D341Med (cell line): ENCODE measurements around the gene KAZN.

Experiments used
- DNase-seq: peaks from one replicate; pipeline ENCODE4 v3.0.0; 2012; ENCODE audit warnings: low spot score

KAZN gene

DNA sequence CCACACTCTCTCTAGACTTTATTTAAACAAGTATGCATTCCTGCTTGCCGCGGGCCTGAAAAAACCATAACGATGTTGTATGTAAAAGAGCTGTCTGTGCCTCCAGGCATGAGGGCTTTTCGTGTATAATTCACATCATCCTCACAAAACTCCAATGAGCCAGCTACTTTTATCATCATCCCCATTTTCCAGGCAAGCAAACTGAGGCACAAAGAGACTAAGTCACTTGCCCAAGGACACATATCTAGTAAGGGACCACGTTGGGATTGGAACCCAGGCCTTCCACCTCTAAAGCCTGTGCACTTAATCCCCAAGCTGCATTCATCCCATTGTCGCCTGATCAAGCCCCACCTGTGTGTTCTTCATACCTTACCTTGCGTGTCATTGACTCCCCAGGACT, 226.9 kb downstream of the KAZN start:
- DNase-seq = no peak

DNA sequence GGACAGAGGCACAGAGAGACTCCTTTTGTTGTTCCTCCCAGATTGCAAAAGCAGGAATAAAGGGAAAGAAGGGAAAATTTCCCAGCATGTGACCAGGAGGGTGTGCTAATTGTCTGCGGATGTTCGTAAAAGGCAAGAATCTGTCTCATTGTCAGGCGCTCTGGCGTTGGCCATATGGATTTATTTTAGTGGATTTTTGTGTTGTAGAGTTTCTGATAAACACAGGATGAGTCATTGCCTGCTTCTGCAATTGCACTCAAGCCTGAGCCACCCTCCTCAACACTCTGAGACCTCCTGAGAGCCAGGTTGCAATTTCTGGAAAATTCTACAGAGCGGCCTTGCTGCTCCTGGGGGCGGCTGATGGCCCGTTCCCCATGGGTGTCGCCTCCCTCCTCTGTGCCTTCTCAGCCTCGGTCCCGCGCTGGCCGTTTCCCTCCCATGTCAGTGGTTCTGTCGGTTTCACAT, 227.7 kb downstream of the KAZN start:
- no peak for DNase-seq

DNA sequence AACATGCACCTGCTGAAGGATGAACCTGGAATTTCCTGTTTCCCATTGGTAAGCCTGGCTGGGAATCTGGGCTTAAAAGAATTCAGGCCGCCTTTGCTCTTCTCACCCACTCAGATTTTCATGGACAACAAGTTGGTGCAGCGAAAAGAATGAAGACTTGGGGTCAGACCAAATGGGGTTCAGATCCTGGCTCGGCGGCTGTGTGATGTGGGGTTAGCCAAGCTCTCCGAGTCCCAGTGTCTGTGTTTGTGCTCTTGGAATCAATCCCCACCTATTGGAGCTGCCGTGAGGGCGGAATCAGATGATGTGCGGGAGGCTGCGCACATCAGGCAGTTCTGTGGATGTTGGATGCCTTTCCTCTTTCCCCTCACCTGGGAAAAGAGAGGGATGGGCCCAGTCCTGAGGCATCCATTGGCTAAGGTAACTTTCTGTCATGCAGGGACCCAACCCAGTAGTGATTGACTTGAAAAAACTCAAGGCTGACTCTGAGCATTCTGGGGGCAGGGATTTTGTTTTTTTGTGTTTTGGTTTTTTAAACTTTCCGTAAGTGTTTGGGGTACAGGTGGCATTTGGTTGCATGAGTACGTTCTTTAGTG, 228.3 kb downstream of the KAZN start:
- DNase-seq = no peak

DNA sequence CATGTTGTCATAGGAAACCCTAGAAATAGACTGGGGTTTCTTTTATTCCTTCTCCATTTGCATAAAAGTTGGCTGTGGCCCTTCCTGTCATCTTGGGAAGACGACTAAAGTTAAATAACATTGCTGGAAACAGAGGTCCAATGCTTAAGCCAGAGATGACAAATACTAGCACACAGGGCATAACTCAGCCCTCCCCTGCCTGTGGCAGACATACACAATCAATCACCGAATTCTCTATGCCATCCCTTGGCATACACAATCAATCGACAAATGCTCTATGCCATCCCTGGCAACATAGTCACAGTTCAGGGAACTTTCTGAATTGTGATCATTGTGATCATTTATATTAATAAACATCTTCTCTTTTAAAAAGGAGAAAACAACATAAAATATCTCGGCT, 229.4 kb downstream of the KAZN start:
- no peak for DNase-seq

DNA sequence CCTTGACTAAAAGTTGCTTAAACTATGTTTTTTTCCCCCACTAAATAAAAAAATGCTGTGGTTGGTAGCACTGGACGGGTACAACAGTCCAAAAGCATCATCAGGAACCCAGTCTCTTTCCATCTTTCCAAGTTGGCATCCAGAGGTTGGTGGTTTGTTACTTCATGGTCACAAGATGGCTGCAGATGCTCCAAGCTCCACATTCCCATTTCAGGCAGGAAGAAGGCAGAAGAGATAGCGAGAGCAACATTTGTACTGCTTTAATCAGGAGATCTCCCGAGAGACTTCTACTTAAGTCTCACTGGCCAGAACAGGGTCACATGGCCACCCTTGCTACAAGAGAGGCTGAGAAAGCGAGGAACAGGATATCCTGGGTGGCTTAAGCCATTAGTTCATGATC, 230.2 kb downstream of the KAZN start:
- DNase-seq = no peak

DNA sequence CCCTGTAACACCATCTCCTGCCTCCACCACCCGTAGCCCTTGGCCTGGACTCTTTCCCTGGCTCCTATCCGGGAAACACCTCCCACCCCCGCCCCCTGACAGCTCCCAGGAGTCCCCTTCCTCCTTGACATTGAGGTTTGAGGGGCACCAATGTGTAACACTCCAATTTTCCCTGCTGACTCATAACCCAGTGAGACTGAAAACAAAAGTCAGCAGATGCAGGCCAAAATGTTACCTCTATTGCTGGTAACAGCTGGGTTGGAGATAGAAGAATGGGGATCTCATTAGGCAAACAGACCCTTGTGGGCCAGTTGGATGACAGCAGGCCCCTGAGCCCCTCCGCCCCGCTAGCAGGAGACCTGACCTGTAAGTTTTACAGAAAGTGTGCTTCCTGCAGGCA, 237.2 kb downstream of the KAZN start:
- DNase-seq = no peak

DNA sequence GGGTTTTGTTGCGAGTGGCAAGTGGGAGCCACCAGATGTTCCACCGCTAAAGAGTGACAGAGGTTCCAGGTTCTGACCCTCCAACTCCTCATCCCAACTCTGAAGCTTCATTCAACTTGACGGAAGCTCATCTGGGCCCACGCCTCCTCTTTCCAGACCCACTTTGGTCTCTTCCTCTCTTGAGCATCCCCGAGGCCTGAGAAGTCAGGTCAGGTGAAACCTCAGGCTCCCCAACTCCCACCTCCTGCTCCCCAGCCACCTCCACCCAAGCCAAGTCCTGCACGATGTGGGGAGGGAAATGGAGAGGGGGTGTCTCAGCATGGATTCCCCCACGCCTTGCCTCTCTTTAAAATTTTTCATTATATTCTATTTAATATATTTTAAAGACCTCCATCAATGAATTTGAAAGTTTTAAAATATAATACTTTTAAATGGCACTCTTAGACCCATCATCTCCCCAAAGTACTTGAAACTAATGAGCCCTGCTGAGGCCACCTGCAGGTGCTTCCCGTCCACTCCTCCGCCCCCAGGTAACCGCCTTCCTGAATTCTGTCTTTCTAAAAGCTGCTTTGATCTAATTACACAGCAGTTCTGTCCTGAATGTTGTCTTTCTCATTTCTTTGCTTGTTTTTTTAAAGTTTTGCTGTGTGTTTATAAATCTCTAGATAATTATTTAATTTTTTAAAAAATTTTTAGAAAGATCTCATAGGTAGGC, 238.1 kb downstream of the KAZN start:
- no peak for DNase-seq

DNA sequence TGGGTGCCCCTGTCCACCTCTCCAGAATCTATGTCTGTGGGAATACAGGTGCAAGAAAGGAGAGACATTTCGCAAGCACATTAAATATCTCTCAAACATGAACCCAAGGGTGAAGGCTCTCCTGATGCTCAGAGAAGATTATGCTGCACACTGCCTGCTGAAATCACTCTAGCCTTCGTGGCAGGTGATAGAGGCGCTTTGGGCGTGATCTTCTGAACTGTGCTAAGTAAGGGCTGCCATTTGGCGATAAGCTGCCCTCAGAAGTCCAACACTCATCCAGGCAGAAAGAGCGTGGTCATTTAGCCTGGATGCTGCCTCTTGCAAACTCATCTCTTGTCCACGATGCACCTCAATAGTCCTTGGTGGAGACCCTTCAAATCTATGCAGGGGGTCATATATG, 241.9 kb downstream of the KAZN start:
- DNase-seq = no peak

DNA sequence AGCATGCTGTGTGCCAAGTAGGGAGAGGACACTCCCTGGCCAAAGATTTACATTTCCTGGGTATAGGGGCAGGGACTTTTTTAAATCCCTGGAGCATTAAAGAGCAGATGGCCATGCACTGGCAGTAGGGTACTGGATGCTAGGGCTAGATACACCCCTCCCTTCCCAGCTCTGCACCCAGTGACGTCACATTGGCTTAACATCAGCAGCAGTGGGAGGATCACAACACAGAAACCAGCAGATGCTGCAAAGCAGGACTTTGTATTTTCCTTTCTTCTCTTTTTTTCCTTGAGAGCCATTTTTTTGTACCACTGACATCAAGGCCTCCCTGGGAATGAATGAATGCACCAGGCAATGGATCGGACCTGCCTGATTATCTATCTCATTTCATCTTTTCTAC, 243.0 kb downstream of the KAZN start:
- no peak for DNase-seq

DNA sequence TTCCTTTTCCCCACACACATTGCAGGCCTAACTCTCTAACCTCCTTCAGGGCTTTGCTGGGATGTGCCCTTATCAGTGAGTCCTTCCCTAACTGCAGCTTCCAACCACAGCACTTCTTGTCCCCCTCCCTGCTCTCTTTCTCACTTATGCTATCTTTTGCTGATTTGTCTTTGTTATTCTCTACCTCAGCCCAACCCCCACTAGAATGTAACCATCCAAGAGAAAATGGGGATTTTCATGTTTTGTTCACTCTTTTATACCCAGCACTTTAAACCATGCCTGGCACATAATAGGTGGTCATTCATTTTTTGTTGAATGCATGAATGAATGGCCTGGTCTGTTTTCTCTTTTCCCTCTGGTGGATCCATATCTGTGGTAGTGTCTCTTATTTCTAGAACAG, 243.5 kb downstream of the KAZN start:
- DNase-seq = no peak

DNA sequence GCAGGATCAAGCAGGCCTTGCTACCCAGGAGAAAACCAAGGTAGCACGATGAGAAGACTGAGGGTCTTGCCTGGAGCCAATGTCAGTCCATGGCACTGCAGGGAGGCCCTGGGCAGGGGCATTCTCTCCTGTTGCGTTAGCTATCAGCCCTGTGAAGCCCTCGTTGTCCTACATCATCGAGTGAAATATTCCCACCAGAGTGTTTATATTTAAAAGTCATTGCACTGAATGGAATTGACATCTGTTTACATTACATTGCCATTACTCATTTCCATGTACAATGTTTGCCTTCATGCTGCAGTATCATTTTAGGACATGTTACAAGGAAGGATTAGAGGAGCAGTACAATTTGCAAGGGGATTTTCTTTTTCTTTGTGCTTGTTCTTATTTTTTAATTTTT, 243.9 kb downstream of the KAZN start:
- DNase-seq = no peak

DNA sequence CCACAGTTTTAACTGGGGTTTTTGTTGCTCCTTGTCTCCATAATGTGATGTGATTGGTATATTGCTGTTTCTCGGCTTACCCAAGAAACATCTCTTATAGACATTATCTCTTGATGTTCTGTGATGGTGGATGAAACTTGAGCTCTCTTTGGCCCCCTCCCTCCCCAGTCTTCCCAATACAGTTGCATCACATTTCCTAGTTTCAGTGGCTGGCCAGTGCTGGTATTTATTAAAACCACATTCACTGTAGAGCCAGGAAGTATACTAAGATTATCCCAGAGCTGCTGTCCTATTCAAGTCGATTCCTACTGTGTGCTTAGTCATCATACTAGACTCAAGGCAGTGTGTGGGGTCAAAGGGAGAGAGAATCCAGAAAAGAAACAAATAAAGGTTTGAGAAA, 244.4 kb downstream of the KAZN start:
- DNase-seq = no peak

DNA sequence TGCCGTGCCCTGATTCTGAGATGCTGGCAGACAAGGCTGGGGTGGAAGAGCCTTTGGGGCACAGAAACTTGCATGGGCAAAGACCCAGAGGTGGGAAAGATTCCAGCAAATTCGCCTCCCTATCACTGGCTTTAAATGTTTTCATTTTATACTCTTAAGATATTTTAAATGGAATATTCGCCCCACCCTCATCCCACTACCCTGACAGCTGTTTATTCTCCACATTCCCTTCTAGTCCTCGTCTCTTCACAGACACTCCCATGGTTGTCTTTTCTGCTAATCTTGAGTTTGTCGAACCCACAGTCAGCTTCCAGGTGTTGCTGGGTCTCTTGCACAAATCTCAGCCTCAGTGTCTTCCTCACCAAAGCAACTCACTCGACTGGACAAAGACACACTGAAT, 245.0 kb downstream of the KAZN start:
- DNase-seq = no peak

DNA sequence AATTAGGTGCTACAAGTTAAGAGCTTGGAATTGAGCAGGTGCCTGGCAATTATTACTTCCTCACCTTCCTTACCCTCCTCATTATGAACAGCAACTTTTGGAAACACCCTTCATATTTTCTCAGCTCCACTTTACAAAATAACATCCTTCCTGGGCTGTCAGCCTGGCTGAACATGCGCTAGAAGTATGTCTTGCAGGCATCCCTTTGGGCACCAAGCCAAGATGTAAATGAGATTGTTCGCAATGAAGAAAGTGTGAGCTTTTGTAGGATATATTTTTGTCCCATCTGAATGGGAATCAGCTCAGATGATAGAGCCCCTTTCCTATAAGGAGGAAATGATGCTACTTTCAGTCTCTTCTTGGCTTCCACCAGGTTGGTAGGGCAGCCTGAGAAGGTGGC, 245.9 kb downstream of the KAZN start:
- DNase-seq = no peak

DNA sequence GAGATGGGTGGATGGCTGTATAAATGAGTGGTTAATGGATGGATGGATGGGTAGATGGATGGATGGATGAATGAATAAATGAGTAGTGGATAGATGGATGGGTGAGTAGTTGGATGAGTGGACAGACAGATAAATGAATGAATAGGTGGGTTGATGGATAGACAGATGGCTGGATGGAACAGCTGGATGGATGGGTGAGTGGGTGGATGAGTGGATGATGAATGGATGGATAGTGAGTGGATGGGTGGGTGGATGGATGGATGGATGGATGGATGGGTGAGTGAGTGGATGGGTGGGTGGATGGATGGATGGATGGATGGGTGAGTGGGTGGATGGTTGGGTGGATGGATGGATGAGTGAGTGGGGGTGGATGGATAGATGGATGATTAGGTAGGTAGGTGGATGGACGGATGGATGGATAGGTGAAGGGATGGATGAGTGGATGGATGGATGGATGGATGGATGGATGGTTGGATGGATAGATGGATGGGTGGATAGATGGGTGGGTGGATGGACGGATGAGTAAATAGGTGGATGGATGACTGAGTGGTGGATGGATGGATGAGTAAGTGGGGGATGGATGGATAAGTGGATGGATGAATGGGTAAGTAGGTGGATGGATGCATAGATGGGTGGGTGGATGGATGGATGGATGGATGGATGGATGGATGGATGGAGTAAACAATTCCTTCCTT, 246.6 kb downstream of the KAZN start:
- no peak for DNase-seq

DNA sequence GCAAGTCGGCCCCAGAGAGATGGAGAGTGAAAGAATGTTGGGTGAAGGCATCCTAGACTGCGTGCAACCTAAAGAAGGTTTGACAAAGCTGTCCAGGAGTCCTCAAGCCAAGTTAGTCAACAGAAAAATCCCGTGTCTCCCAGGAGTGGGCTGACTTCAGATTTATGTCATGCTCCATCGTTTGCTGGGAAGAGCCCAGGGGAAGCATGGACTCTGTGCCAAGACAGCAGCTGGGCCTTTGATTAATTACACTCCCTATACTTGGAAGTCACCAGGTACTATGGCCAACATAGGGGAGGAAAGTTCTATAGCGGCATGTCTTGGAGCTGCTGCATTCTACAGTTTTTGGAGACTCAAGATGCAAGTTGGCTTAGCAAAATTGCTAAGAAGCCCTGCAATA, 247.4 kb downstream of the KAZN start:
- DNase-seq = no peak

DNA sequence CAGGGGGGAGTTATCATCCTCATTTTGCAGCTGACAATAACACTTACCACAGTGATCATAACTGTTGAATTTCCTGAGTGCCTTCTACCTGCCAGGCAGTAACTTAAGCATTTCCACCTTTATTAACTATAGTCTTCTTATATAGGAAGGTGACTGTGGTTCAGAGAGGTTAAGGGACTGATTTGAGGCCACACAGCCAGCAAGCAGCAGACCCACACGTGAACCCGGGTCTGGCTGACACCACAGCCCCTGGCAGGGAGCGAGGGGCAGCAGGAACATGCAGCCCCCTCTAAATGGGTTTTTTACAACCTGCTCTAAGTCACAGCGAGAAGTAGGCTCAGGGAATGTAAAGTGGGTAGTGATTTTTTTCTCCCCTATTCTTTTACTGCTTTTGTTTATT, 248.2 kb downstream of the KAZN start:
- no peak for DNase-seq

DNA sequence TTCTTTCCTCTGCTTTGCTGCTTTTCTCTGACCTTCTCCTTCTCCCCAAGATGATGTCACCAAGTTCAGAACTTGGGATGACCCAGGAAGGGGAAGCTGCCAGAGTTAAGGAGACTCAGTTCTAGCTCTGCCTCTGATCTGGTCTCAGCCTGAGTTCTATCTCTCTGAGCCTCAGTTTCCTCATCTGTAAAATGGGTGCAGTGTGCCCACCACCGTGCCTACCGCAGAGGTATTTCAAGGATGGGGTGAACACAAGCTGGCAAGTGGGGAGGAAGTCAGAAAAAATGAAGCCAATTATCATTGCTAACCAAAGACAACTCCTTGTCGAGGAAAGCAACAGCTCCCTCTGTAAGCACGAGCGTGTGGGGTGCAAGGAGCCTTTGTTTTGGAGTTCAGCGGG, 249.7 kb downstream of the KAZN start:
- no peak for DNase-seq

DNA sequence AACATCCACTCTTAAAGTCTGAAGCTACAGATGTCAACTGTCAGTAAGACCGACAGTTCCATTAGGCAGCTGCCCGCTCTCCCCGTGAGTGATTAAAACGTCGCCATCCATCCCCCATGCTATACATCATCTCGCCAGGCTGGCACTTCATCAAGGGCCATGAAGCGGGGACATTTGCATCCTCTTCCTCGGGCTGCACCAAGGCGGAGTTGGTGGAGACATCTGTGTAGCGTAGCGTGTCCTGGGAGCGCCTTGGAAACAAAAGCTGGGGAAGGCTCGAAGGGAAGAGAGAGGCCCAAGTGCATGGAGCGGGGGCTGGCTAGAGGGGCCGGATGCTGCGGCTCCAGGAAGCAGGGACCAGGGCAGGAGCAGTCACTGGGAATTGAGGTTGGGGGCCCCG, 250.1 kb downstream of the KAZN start:
- no peak for DNase-seq

DNA sequence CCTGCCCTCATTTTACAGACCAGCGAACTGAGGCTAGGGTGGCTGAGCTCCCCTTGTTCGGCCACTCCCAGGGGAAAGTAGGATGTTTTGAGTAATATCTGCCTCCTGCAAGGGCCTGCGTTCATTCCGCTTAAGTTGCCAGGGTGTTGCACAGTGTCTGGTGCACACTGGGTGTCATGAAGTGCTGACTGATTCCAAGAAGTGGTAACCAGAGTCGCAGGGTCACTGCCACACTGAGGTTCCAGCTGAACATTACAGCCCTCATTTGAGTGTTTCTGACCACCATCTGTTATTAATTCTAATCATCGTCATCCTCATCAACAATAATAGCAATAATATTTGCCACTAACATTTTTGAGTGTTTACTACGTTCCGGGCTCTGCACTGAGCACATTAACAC, 250.6 kb downstream of the KAZN start:
- DNase-seq = no peak

DNA sequence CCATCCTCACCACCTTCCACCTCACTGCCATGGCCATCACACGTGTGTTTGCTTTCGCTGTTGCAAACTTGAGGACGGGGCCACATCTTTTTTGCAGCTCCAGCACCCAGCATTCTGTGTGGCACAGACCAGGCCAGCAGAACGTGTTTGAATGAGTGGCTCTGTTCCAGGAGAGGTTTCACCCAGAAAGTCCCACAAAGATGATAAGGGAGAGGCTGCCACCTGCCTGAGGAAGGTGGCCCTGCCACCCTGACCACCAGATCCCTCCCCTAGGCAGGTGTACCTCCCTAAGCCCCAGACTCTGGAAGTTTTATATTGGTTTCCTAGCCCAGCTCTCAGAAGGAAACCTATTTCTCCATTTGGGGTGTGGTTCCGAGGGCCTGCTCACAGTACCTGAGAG, 252.1 kb downstream of the KAZN start:
- DNase-seq = no peak

DNA sequence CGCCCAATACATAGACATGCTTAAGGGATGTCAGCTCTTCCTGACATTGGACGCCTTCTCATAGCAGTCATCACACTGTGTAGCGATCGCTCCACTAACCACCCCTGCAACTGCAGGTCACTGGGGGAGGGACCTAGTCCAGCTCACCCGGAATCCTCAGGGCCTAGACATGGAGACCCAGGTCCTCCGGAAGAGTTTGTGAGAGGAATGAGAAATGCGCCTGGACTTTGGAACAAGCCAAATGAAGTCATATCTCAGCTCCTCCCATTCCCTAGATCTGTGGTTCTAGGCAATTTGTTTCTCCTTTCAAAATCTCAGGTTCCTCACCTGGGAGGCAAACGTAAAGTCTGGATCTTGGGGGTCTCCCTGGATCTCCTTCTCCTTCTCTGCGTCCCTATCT, 253.3 kb downstream of the KAZN start:
- no peak for DNase-seq

DNA sequence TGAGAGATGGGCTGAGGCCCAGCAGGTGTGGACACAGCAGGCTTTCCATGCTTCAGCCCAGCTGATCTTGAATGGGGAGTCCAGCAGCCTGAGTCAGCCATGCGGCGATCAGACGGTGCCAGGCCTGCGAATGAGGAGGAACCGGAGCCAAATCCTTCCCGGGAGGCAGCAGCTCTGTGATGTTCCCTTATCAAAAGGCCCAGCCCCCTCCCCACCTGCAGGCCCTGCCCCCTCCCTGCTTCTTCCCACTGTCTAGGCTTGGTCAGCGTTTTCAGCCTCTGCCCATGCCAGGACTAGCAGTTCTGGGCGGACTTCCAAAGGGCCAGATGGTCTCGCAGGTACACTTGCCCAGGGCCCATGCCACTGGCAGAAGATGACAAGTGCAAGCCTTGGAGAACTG, 253.8 kb downstream of the KAZN start:
- DNase-seq = no peak

DNA sequence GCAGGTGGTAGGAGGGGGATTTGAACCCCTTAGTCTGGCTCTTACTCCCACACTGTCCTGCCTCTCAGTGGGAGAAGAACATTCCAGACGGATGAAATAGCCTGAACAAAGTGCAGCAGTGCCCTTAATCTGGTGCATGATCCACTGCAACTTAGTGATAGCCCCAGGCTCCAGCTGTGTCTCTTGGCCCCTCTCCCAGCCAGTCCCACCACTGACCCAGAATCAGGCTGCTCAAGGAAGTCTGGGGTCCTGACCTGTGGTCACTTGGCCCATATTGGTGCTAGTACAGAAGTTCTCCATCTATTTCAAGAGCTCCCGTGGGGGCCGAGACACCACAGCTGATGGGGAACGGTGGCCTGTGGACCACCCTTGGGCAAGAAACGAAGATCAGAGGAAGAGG, 255.0 kb downstream of the KAZN start:
- no peak for DNase-seq
